ENCODE results near the gene FAM13B.

Gene FAM13B

GRCh38 chr5:137923856-137924255, 109.0 kb downstream of the FAM13B start:
- no peak overlapping the region for H3K4me3 ChIP-seq (ENCODE audit: low read length)
- no peak for DNase-seq (ENCODE audit: low read depth, low spot score)

- H3K4me3 ChIP-seq (ENCODE audit: low read length), result no peak overlapping the region
- DNase-seq (ENCODE audit: low read depth, low spot score), result no peak
Observed at GRCh38 chr5:137921931-137922330, 110.9 kb downstream of the FAM13B start.

GRCh38 chr5:137916923-137917322, 116.0 kb downstream of the FAM13B start:
- H3K4me3 ChIP-seq (ENCODE audit: low read length), result no peak overlapping the region

GRCh38 chr5:137914758-137915157, 118.1 kb downstream of the FAM13B start:
- H3K4me3 ChIP-seq (ENCODE audit: low read length), result no peak overlapping the region
- DNase-seq (ENCODE audit: low read depth, low spot score), result no peak

More at GRCh38 chr5:137916923-137917322, 116.0 kb downstream of the FAM13B start:
- no peak for DNase-seq (ENCODE audit: low read depth, low spot score)

GRCh38 chr5:137902408-137903133, 130.3 kb downstream of the FAM13B start:
- no peak overlapping the region for H3K4me3 ChIP-seq (ENCODE audit: low read length)
- DNase-seq (ENCODE audit: low read depth, low spot score), result peak; percentile 23

- H3K4me3 ChIP-seq (ENCODE audit: low read length), result no peak overlapping the region
- DNase-seq (ENCODE audit: low read depth, low spot score), result no peak
Observed at GRCh38 chr5:137901011-137901817, 131.7 kb downstream of the FAM13B start.

GRCh38 chr5:137899493-137899892, 133.4 kb downstream of the FAM13B start:
- DNase-seq (ENCODE audit: low read depth, low spot score), result no peak
- H3K4me3 ChIP-seq (ENCODE audit: low read length), result no peak overlapping the region

- no peak for DNase-seq (ENCODE audit: low read depth, low spot score)
- no peak overlapping the region for H3K4me3 ChIP-seq (ENCODE audit: low read length)
Observed at GRCh38 chr5:137896560-137896959, 136.3 kb downstream of the FAM13B start.

- H3K4me3 ChIP-seq (ENCODE audit: low read length), result no peak overlapping the region
- DNase-seq (ENCODE audit: low read depth, low spot score), result no peak
Observed at GRCh38 chr5:137894586-137894985, 138.3 kb downstream of the FAM13B start.

- H3K4me3 ChIP-seq (ENCODE audit: low read length), result no peak overlapping the region
- DNase-seq (ENCODE audit: low read depth, low spot score), result no peak
Observed at GRCh38 chr5:137891849-137892248, 141.0 kb downstream of the FAM13B start.

GRCh38 chr5:137890845-137891244, 142.0 kb downstream of the FAM13B start:
- DNase-seq (ENCODE audit: low read depth, low spot score), result no peak

GRCh38 chr5:137888863-137889759, 143.8 kb downstream of the FAM13B start, which contains the start of gene PKD2L2:
Gene PKD2L2, plus strand, starts transcription at chr5:137889457. Its CDS starts 35 bp downstream, at chr5:137889492.
- DNase-seq (ENCODE audit: low read depth, low spot score), result peak; percentile 87
- peak within 1 kb of the TSS; percentile 84 for H3K4me3 ChIP-seq (ENCODE audit: low read length)

More at GRCh38 chr5:137890845-137891244, 142.0 kb downstream of the FAM13B start:
- no peak overlapping the region for H3K4me3 ChIP-seq (ENCODE audit: low read length)

GRCh38 chr5:137888466-137888862, 144.4 kb downstream of the FAM13B start:
- DNase-seq (ENCODE audit: low read depth, low spot score), result no peak
- peak overlapping the region; percentile 84 for H3K4me3 ChIP-seq (ENCODE audit: low read length)

All from Jurkat, Clone E6-1 (cell line).